GM18909 (cell line): ENCODE results near the gene TMEM38A.
"Not testable (repeated sequence)": the region's sequence is repeated elsewhere in the genome, so short reads cannot be mapped to it uniquely, and the experiment has no call there.

Experiments used
- ATAC-seq: cut with Tn5 transposase; IDR thresholded peaks from one replicate; pipeline ENCODE4 v1.9.1; 2021; ENCODE audit warnings: mild to moderate bottlenecking; ENCODE audit not compliant: unreplicated experiment, poor library complexity

Gene TMEM38A

DNA sequence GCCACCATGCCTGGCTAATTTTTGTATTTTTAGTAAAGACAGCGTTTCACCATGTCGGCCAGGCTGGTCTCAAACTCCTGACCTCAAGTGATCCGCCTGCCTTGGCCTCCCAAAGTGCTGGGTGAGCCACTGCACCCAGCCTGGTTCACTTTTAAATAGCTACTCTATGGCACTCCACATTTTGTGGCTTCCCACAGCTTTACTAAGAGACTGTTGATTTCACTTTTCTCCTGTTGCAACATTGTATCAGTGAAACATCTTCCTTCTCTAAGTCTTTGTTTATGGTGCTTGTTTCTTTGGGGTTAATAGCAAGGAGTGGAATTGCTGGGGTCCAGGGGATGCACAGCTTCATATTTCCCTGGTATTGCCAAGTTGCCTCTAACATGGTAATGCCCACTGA, 12.3 kb downstream of the TMEM38A start:
- ATAC-seq, result no peak

DNA sequence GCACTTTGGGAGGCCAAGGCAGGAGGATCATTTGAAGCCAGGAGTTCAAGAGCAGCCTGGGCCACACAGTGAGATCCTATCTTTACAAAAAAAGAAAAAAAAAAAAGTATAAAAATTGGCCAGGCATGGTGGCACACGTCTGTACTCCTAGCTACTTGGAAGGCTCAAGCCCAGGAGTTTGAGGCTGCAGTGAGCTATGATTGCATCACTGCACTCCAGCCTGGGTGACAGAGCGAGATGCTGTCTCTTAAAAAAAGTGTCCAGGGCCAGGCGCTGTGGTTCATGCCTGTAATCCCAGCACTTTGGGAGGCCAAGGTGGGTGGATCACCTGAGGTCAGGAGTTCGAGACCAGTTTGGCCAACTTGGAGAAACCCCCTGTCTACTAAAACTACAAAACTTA, 12.9 kb downstream of the TMEM38A start:
- not testable (repeated sequence) for ATAC-seq

- ATAC-seq, result no peak
These were observed 15.3 kb downstream of the TMEM38A start for GRCh38 chr19:16676101-16676798.

- no peak for ATAC-seq
These were observed 16.1 kb downstream of the TMEM38A start for GRCh38 chr19:16677055-16677454.

DNA sequence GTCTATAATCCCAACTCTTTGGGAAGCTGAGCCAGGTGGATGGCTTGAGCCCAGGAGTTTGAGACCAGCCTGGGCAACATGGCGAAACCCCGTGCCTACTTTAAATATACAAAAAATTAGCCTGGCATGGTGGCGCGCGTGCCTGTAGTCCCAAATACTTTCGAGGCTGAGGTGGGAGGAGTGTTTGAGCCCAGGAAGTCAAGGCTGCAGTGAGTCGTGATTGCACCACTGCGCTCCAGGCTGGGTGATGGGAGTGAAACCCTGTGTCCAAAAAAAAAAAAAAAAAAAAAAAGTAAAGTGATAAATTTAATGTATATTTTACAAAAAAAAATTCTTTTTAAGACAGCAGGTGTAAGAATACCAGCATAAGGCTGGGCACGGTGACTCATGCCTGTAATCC, 17.6 kb downstream of the TMEM38A start:
- ATAC-seq, result no peak

GRCh38 chr19:16679811-16680210, 18.9 kb downstream of the TMEM38A start:
- ATAC-seq, result no peak

- ATAC-seq, result no peak
These were observed 21.6 kb downstream of the TMEM38A start for GRCh38 chr19:16682539-16682938.

DNA sequence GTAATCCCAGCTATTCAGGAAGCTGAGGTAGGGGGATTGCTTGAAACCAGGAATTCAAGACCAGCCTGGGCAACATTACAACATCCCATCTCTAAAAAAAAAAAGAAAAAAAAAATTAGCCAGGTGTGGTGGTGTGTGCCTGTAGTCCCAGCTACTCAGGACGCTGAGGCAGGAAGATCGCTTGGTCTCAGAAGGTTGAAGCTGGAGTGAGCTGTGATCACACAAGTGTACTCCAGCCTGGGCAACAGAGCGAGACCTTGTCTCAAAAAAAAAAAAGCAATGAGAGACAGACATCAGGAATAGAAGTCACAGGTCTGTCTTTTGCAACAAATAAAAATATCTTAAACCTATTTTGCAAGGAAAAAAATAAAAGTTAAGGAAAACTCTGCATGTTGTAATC, 23.3 kb downstream of the TMEM38A start:
- no peak for ATAC-seq

GRCh38 chr19:16688084-16688483, 27.1 kb downstream of the TMEM38A start:
- no peak for ATAC-seq

GRCh38 chr19:16698914-16699313, 38.0 kb downstream of the TMEM38A start:
- no peak for ATAC-seq

GRCh38 chr19:16702123-16702522, 41.2 kb downstream of the TMEM38A start:
- ATAC-seq, result no peak

GRCh38 chr19:16703677-16704076, 42.7 kb downstream of the TMEM38A start:
- ATAC-seq, result no peak

- not testable (repeated sequence) for ATAC-seq
These were observed 49.9 kb downstream of the TMEM38A start for GRCh38 chr19:16710870-16711269.

DNA sequence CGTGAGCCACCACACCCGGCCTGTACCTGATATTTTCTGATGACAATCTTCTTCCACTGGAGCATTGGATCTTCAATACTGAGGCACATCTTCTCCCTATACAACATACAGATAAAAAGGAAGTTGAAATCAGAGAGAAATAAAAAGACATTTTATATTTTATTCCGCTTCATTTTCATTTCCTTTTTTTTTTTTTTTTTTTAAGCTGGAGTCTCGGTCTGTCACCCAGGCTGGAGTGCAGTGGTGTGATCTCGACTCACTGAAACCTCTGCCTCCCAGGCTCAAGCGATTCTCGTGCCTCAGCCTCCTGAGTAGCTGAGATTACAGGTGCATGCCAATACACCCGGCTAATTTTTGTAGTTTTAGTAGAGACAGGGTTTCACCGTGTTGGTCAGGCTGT, 51.4 kb downstream of the TMEM38A start:
- not testable (repeated sequence) for ATAC-seq

- ATAC-seq, result no peak
These were observed 53.9 kb downstream of the TMEM38A start for GRCh38 chr19:16714702-16715287.

- ATAC-seq, result no peak
These were observed 54.7 kb downstream of the TMEM38A start for GRCh38 chr19:16715611-16716010.

- no peak for ATAC-seq
These were observed 60.1 kb downstream of the TMEM38A start for GRCh38 chr19:16721051-16721450.

DNA sequence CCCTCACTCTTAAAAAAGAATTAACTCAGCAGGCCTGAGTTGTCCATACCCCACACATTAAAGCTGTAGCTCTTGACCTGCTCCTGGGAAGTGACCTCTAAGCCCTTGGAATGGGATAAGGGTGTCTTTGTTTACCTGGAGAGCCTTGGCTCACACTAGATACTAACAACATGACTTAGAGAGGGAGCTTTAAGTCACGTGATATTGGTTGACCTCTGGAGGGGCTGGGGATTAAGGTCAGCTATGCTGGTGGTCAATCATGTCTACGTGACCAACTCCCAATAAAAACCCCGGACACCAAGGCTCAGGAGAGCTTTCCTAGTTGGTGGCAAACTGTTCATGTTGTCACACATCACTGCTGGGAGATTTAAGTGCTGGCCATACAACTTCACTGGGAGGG, 61.7 kb downstream of the TMEM38A start:
- no peak for ATAC-seq

- ATAC-seq, result no peak
These were observed 66.0 kb downstream of the TMEM38A start for GRCh38 chr19:16726916-16727315.

DNA sequence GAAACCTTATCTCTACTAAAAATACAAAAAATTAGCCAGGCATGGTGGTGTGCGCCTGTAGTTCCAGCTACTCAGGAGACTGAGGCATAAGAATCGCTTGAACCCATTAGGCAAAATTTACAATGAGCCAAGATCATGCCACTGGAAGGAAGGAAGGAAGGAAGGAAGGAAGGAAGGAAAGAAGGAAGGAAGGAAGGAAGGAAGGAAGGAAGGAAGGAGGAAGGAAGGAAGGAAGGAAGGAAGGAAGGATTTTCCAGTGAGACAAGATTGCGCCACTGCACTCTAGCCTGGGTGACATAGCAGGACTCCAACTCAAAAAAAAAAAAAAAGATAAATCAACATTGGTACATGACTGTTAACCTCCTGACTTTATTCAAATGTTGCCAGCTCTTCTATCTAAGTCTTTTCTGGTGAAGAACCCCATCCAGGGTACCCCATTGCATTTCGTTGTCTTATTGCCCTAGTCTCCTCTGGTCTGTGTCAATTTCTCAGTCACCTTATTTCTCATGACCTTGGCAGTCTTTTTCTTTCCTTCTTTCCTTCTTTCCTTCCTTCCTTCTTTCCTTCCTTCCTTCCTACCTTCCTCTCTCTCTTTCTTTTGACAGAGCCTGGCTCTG, 74.8 kb downstream of the TMEM38A start:
- ATAC-seq, result not testable (repeated sequence)

GRCh38 chr19:16736709-16737108, 75.8 kb downstream of the TMEM38A start:
- no peak for ATAC-seq

DNA sequence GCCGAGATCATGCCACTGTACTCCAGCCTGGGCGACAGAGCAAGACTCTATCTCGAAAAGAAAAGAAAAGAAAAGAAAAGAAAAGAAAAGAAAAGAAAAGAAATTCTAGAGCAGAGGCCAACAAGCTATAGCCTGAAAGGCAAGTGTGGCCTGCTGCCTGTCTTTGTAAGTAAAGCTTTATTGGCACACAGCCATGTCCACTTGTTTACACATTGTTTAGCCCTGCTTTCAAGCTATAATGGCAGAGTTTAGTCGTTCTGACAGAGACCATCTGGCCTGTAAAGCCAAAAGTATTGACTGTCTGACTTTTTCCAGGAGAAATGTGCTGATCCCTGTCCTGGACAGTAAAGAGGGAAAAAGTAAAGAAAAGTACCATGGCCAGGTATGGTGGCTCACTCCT, 77.0 kb downstream of the TMEM38A start:
- no peak for ATAC-seq
